Natural killer cell (primary cell): ENCODE measurements around the gene UFC1. TPM values are rescaled to one million over a fixed set of nuclear protein-coding genes. Genes with fewer than 3 reads are reported as not detected.

ENCODE experiments used
- ATAC-seq, 3 donors: fragments of 150-1000 bp in 2 of 3; fragments of 200-7000 bp in 1 of 3; cut with Tn5 transposase; 1 replicate in 1 of 3; 2 replicates in 2 of 3; pipeline ENCODE4 v1.10.0; 2021; ENCODE audit warnings: mild to moderate bottlenecking in 2 of 3, moderate library complexity in 2 of 3
- DNase-seq, 2 donors: peaks; one replicate each; pipeline versions ENCODE4 v3.0.0 to v3.0.0-alpha.2; 2013 to 2021; ENCODE audit warnings: mixed read lengths in 1 of 2
- H3K27ac ChIP-seq: one replicate; pipeline ENCODE4 v1.5.1; 2013; ENCODE audit warnings: mild to moderate bottlenecking, low read length
- H3K27me3 ChIP-seq: one replicate; pipeline ENCODE4 v1.6.1; 2013; ENCODE audit warnings: low read length; ENCODE audit not compliant: control insufficient read depth, insufficient read depth
- H3K36me3 ChIP-seq: one replicate; pipeline ENCODE4 v1.6.1; 2013; ENCODE audit warnings: low read length; ENCODE audit not compliant: control insufficient read depth, insufficient read depth
- H3K4me1 ChIP-seq: one replicate; pipeline ENCODE4 v1.6.1; 2013; ENCODE audit warnings: low read length; ENCODE audit not compliant: control insufficient read depth, insufficient read depth
- H3K4me3 ChIP-seq: one replicate; pipeline ENCODE4 v1.5.1; 2013; ENCODE audit warnings: low read length
- H3K9me3 ChIP-seq: one replicate; pipeline ENCODE4 v1.6.1; 2013; ENCODE audit warnings: low read length; ENCODE audit not compliant: control insufficient read depth, insufficient read depth
- H3K27ac Mint-ChIP-seq, 2 donors: one replicate each; pipeline ENCODE4 v1.8.0; 2022; ENCODE audit warnings: mild to moderate bottlenecking in 2 of 2, mixed read lengths in 2 of 2, moderate library complexity in 1 of 2
- H3K27me3 Mint-ChIP-seq, 2 donors: one replicate each; pipeline ENCODE4 v1.8.0; 2022; ENCODE audit warnings: low read depth in 2 of 2, mixed read lengths in 2 of 2
- H3K36me3 Mint-ChIP-seq: one replicate; pipeline ENCODE4 v1.8.0; 2022; ENCODE audit warnings: mixed read lengths
- H3K4me1 Mint-ChIP-seq, 2 donors: one replicate each; pipeline ENCODE4 v1.8.0; 2022; ENCODE audit warnings: mixed read lengths in 2 of 2
- H3K4me3 Mint-ChIP-seq: one replicate; pipeline ENCODE4 v1.8.0; 2022; ENCODE audit warnings: mild to moderate bottlenecking, moderate library complexity, mixed read lengths
- H3K9me3 Mint-ChIP-seq, 2 donors: one replicate each; pipeline ENCODE4 v1.8.0; 2022; ENCODE audit warnings: mixed read lengths in 2 of 2
- WGBS: methylation state at CpG from one replicate; pipeline ENCODE4 v1.1.7; 2013; ENCODE audit warnings: missing lambda C conversion rate; ENCODE audit not compliant: insufficient coverage; 5-methylcytosine and 5-hydroxymethylcytosine counted together
- intact Hi-C: fragments of 100-400 bp; cut with micrococcal nuclease; formaldehyde crosslinking; loops from one replicate; pipeline ENCODE4 v1.14.2; 2022
- total RNA-seq, 4 donors: library from RNA; stranded (reverse); fragments of 120-200 nt in 1 of 4; gene quantifications; one replicate each; pipeline versions ENCODE4 v1.2.3 to v1.2.4, GENCODE V29; 2013 to 2022
- TF ChIP-seq, protein P1 (sequence below): fragments of 200-600 bp; IDR thresholded peaks from one replicate; pipeline ENCODE4 v1.8.0; 2022; ENCODE audit warnings: antibody characterized with exemption

Gene UFC1
- total RNA-seq, 3 donors from 2014 or later (not counting 1 experiment from before 2014, with no cell fraction given) = 109 to 155 (median 117) TPM

DNA sequence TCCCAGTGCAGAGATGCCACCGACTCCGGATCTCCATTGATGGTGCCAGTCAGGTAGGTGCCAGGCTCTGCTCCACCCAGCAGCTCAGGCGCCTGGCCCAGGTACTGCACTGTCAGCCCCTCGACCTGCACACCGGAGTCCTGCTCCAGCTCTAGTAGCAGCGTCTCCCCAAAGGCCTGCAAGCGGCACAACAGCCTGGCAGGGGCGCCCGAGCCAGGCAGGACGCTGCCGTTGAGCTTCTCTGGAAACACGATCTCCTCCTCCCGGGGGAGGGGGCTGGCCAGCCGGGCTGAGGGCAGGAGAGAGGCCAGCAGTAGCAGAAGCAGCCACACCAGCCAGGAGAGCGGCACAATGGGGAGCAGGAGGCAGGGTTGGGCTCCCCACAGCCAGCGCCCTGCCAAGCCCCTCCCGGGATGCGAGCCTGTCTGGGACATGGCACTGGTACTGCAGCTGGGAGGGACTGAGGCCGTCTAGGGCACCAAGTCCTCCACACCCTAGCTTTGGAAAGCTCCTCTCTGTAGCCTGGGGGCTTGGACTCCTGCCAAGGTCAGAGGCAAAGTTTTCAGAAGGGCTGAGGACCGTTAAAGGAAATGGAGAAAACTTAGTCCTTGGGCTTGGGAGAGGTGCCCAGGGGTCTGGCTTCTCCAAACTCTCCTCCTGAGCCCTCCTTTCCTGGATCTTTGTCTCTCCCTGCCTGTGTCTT is 44.6 kb downstream of the UFC1 start:
- no peaks in the 10 kb centered on the region for H3K27me3 Mint-ChIP-seq
- no peaks in the 10 kb centered on the region for H3K27me3 ChIP-seq
- H3K4me3 Mint-ChIP-seq = no peak overlapping the region
- no peak overlapping the region for H3K27ac ChIP-seq
- H3K4me1 Mint-ChIP-seq = peaks cover 22 to 65% of the 10 kb centered on the region in 2 donors
- DNase-seq (no peak), ATAC-seq (no peak)
- intact Hi-C loops = no loop called here
- no peaks in the 10 kb centered on the region for H3K36me3 ChIP-seq
- H3K36me3 Mint-ChIP-seq = no peaks in the 10 kb centered on the region
- H3K9me3 Mint-ChIP-seq = no peaks in the 10 kb centered on the region
- WGBS = 88% methylated on average over 20 of the region's 20 CpGs
- TF ChIP-seq, protein P1, sequence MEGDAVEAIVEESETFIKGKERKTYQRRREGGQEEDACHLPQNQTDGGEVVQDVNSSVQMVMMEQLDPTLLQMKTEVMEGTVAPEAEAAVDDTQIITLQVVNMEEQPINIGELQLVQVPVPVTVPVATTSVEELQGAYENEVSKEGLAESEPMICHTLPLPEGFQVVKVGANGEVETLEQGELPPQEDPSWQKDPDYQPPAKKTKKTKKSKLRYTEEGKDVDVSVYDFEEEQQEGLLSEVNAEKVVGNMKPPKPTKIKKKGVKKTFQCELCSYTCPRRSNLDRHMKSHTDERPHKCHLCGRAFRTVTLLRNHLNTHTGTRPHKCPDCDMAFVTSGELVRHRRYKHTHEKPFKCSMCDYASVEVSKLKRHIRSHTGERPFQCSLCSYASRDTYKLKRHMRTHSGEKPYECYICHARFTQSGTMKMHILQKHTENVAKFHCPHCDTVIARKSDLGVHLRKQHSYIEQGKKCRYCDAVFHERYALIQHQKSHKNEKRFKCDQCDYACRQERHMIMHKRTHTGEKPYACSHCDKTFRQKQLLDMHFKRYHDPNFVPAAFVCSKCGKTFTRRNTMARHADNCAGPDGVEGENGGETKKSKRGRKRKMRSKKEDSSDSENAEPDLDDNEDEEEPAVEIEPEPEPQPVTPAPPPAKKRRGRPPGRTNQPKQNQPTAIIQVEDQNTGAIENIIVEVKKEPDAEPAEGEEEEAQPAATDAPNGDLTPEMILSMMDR = no peak
- peaks cover 66% of the 10 kb centered on the region for H3K4me1 ChIP-seq
- H3K9me3 ChIP-seq = no peaks in the 10 kb centered on the region
- no peak overlapping the region for H3K27ac Mint-ChIP-seq
- no peak overlapping the region for H3K4me3 ChIP-seq

DNA sequence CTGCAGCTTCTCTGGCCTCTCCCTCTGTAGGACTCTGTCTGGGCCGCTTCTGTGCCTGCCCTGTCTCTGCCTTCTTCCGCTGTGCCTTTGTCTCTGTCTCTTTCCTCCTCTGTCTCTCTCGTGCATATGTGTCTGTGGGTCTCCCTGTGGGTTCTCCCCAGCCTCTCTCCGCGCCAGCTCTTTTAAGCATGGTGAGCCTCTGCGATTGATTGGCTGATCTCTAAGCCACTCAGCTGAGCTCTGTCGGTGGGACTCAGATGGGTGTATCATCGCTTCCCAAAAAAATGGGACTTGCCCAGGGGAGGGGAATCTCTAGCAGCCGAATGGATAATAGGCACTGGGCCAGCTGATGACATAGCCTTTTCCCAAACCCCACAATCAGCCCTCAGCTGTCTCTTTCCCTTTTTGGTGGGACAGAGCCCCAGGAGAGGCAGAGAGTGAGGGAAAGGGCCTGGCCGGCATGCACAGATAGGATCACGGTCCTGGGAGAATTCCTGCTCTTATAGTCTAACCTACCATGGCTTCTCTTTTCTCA is 45.2 kb downstream of the UFC1 start, which contains the start of gene ADAMTS4:
TSS of gene ADAMTS4 (minus strand) at position 158 of the 535 bp plus-strand sequence. CDS start 427 bp downstream, outside the sequence.
- 95% methylated on average over 11 of the region's 11 CpGs for WGBS
- H3K27ac Mint-ChIP-seq = peak within 1 kb of the TSS in 1 of 2 donors; percentile 45
- Histone ChIP-seq H3K27me3 (no peaks in the 10 kb centered on the region), H3K36me3 (peaks cover 5% of the 10 kb centered on the region), H3K27ac (no peak within 1 kb of the TSS), H3K4me3 (no peak within 1 kb of the TSS), H3K9me3 (no peaks in the 10 kb centered on the region), H3K4me1 (peaks cover 64% of the 10 kb centered on the region)
- ATAC-seq (no peak), DNase-seq (no peak)
- H3K4me1 Mint-ChIP-seq = peaks cover 28 to 62% of the 10 kb centered on the region in 2 donors
- TF ChIP-seq, protein P1 = no peak
- no peaks in the 10 kb centered on the region for H3K9me3 Mint-ChIP-seq
- H3K4me3 Mint-ChIP-seq = peak within 1 kb of the TSS; percentile 18
- H3K27me3 Mint-ChIP-seq = no peaks in the 10 kb centered on the region
- intact Hi-C loops = no loop called here
- H3K36me3 Mint-ChIP-seq = peaks cover 1% of the 10 kb centered on the region

DNA sequence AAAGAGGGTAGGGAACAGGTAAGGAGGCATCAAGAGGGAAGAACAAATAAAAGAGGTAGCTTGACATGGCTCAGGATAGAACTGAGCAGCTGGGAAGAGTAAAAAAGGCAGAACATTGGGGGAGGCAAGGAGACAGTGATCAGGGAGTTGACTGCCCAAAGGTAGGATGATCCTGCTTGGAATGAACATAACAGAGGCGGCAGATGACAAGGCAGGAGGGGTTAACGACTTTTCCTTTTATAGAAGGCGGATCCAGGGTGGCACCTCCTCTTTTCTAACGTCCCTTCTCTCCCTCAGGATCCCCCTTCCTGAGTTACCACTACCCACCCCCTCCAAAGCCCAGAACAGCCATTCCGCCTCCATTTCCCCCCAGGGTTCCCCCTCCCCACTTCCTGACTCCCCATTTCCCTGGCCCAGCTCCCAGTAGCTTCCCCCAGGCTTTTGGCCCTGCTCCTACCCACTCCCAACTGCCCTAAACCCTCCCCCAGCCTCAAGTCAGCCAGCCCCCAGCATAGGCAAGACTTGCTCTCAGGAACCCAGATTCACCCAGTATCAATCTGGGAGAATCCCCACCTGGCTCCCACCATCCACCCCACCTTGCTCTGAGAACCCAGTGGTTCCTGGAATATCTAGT is 45.8 kb downstream of the UFC1 start:
- ATAC-seq (no peak), DNase-seq (no peak)
- intact Hi-C loops = loop anchor here (5.0 kb wide), 1 partner anchor 32 kb away; the partner anchor contains the start of gene PPOX
- no peaks in the 10 kb centered on the region for H3K27me3 ChIP-seq
- peak overlapping the region in 1 of 2 donors; percentile 96 for H3K27ac Mint-ChIP-seq
- H3K27ac ChIP-seq = no peak overlapping the region
- H3K4me1 ChIP-seq = peaks cover 58% of the 10 kb centered on the region
- no peaks in the 10 kb centered on the region for H3K27me3 Mint-ChIP-seq
- peak overlapping the region; percentile 18 for H3K4me3 Mint-ChIP-seq
- peaks cover 32 to 65% of the 10 kb centered on the region in 2 donors for H3K4me1 Mint-ChIP-seq
- TF ChIP-seq, protein P1 = no peak
- peaks cover 10% of the 10 kb centered on the region for H3K36me3 ChIP-seq
- H3K9me3 Mint-ChIP-seq = no peaks in the 10 kb centered on the region
- no peaks in the 10 kb centered on the region for H3K9me3 ChIP-seq
- WGBS = 87% methylated on average over 5 of the region's 5 CpGs
- peaks cover 8% of the 10 kb centered on the region for H3K36me3 Mint-ChIP-seq
- H3K4me3 ChIP-seq = no peak overlapping the region
